Measurements from ENCODE around the gene ATL1.
"Not testable (repeated sequence)": the region's sequence is repeated elsewhere in the genome, so short reads cannot be mapped to it uniquely, and the experiment has no call there.

ATL1 gene

DNA sequence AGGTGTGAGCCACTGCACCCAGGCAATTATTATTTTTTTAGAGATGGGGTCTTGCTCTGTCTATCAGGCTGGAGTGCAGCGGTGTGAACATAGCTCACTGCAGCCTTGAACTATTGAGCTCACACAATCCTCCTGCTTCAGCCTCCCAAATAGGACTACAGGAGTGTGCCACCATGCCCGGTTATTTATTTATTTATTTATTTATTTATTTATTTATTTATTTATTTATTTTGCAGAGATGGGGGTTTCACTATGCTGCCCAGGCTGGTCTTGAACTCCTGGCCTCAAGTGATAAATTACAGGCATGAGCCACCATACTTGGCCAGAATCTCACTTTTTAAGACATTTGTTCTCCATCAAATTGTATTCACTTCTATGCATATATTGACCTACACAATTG is 56.3 kb downstream of the ATL1 start:
- H3K4me2 ChIP-seq, result no peak overlapping the region
- H3K4me1 ChIP-seq, result peaks cover 0 to 9% (median 7%) of the 10 kb centered on the region in 10 experiments; a peak in 12 of 20 replicates
- H3K4me3 ChIP-seq, result no peak overlapping the region
- H4K20me1 ChIP-seq, result no peaks in the 10 kb centered on the region
- H3K27ac ChIP-seq, result no peak overlapping the region
- no peak for TF ChIP-seq Cebpa-rat (IDR thresholded peaks at IDR 0.05)
- H3K9ac ChIP-seq, result no peak overlapping the region
- no peaks in the 10 kb centered on the region for H3K27me3 ChIP-seq
- H3K9me3 ChIP-seq (replicated peaks in 1 of 11), result no peaks in the 10 kb centered on the region
- H3K36me3 ChIP-seq, result no peaks in the 10 kb centered on the region

DNA sequence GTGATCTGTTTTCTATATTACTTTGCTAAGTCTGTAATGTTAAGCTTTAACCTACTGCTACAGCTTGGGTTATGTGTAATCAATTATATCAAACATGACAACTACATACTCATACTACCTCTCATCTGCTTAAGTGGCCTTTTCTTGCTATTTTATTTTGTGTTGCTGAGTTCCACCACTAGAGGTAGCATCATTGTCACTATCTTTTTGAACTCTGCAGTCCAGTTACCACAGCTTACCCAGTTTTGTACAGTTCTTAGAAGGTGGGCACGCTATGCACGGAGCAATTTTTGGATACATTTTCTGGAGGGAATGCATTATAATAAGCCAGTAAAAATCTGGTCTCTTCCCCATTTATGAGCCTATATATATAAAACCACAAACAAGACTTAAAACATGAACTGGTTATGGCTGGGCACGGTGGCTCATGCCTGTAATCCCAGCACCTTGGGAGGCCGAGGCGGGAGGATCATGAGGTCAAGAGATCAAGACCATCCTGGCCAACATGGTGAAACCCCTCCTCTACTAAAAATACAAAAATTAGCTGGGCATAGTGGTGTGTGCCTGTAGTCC is 59.7 kb downstream of the ATL1 start:
- Histone ChIP-seq H4K20me1 (no peaks in the 10 kb centered on the region), H3K27me3 (no peaks in the 10 kb centered on the region), H3K4me1 (peaks cover 0 to 9% (median 7%) of the 10 kb centered on the region in 10 experiments; a peak in 12 of 20 replicates), H3K9ac (no peak overlapping the region), H3K9me3 (replicated peaks in 1 of 11) (no peaks in the 10 kb centered on the region), H3K36me3 (no peaks in the 10 kb centered on the region), H3K27ac (no peak overlapping the region), H3K4me2 (peak overlapping the region in 1 of 11 experiments; percentile 22; a peak in 1 of 22 replicates), H3K4me3 (no peak overlapping the region)
- TF ChIP-seq Cebpa-rat (IDR thresholded peaks at IDR 0.05), result no peak

DNA sequence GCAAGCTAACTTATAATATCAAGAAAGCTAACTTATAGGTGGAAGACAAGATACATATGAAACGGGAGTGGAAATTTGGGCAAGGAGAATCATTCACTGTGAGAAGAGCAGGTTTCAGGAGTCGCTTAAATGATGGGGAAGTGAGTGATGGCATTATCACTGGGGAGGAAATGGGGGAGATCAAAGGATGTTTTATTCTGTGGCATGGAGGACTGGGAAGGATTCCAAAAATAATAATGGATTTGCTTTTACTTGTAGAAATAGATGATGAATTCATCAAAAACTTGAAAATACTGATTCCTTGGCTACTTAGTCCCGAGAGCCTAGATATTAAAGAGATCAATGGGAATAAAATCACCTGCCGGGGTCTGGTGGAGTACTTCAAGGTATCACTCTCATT is 60.4 kb downstream of the ATL1 start:
- H3K27ac ChIP-seq, result no peak overlapping the region
- TF ChIP-seq Cebpa-rat (IDR thresholded peaks at IDR 0.05), result no peak
- peak overlapping the region in 3 of 11 experiments; percentile 6 to 43 (median 22); a peak in 2 of 22 replicates for H3K4me2 ChIP-seq
- H3K4me3 ChIP-seq, result no peak overlapping the region
- no peaks in the 10 kb centered on the region for H3K27me3 ChIP-seq
- H3K9ac ChIP-seq, result no peak overlapping the region
- H3K36me3 ChIP-seq, result no peaks in the 10 kb centered on the region
- no peaks in the 10 kb centered on the region for H3K9me3 ChIP-seq (replicated peaks in 1 of 11)
- H3K4me1 ChIP-seq, result peaks cover 0 to 9% (median 7%) of the 10 kb centered on the region in 10 experiments; a peak in 12 of 20 replicates
- no peaks in the 10 kb centered on the region for H4K20me1 ChIP-seq

DNA sequence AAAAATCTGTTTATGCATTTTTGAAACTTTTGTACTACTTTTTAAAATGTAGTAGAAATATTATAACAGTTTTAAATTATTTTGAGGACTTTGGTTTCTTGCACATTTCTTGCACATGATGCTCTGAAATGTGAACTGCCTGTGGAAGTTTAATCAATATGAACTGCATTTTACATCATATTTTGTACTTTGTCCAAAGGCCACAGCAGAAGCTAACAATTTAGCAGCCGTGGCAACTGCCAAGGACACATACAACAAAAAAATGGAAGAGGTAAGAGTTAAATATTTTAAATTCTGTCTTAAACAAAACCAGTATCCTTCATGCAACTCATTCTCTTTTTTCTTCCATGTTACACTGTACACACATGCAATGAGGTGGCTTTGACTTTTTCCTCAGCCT is 63.0 kb downstream of the ATL1 start:
- no peak overlapping the region for H3K4me2 ChIP-seq
- TF ChIP-seq Cebpa-rat (IDR thresholded peaks at IDR 0.05), result no peak
- no peak overlapping the region for H3K27ac ChIP-seq
- no peak overlapping the region for H3K9ac ChIP-seq
- no peak overlapping the region for H3K4me3 ChIP-seq
- no peaks in the 10 kb centered on the region for H3K27me3 ChIP-seq
- peaks cover 0 to 3% (median 0%) of the 10 kb centered on the region in 11 experiments; a peak in 1 of 22 replicates for H3K36me3 ChIP-seq
- H3K4me1 ChIP-seq, result peaks cover 0 to 9% (median 7%) of the 10 kb centered on the region in 10 experiments; a peak in 12 of 20 replicates
- H3K9me3 ChIP-seq (replicated peaks in 1 of 11), result no peaks in the 10 kb centered on the region
- no peaks in the 10 kb centered on the region for H4K20me1 ChIP-seq

DNA sequence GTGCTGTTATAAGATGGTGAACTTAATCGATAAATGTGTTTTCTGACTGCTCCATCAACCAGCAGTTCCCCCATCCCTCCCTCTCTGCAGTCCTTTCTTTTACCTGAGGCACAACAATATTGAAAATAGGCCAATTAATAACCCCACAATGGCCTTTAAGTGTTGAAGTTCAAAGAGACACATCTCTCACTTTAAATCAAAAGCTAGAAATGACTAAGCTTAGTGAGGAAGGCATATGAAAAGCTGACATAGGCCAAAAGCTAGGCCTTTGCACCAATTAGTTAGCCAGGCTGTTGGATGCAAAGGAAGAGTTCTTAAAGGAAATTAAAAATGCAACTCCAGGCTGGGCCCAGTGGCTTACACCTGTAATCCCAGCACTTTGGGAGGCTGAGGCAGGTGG is 64.5 kb downstream of the ATL1 start:
- Histone ChIP-seq H3K9ac (no peak overlapping the region), H3K4me2 (no peak overlapping the region), H3K9me3 (replicated peaks in 1 of 11) (no peaks in the 10 kb centered on the region), H3K27ac (no peak overlapping the region), H3K36me3 (peaks cover 0 to 17% (median 0%) of the 10 kb centered on the region in 11 experiments; a peak in 4 of 22 replicates), H3K4me3 (no peak overlapping the region), H3K27me3 (no peaks in the 10 kb centered on the region), H4K20me1 (no peaks in the 10 kb centered on the region), H3K4me1 (peaks cover 0 to 9% (median 7%) of the 10 kb centered on the region in 10 experiments; a peak in 12 of 20 replicates)
- TF ChIP-seq Cebpa-rat (IDR thresholded peaks at IDR 0.05), result no peak

DNA sequence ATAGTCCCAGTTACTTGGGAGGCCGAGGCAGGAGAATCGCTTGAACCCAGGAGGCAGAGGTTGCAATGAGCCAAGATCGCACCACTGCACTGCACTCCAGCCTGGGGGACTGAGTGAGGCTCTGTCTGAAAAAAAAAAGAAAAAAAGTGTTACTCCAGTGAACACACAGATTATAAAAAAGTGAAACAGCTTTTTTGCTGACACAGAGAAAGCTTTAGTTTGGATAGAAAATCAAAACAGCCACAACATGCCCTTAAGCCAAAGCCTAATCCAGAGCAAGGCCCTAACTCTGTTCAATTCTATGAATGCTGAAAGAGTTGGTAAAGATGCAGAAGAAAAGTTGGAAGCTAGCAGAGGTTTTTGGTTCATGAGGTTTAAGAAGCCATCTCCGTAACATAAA is 65.0 kb downstream of the ATL1 start:
- not testable (repeated sequence) for H3K9ac ChIP-seq; H3K4me3 ChIP-seq; H3K27ac ChIP-seq; H3K9me3 ChIP-seq (replicated peaks in 1 of 11); H4K20me1 ChIP-seq; H3K27me3 ChIP-seq; H3K4me2 ChIP-seq; H3K4me1 ChIP-seq
- H3K36me3 ChIP-seq, result peaks cover 0 to 18% (median 0%) of the 10 kb centered on the region in 11 experiments; a peak in 4 of 22 replicates

DNA sequence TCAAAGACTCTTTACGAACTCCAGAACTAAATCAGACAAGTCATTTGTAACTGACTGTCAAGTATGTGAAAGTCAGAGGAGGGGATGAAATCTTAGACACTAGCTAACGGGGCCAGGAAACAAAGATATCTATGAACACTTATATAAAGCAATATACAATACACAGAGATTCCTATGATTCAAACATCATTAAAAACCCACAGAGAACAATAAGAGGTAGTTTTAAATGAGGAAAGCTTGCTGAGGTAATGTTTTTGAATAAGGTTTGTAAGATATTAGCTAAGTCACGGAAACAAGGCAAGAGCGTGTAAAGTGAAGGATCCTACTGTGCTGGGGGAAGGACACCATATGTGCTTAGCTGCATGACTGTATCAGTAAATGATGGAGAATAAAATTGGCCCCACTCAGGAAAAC is 71.5 kb downstream of the ATL1 start:
- Histone ChIP-seq H3K36me3 (peaks cover 7 to 67% (median 25%) of the 10 kb centered on the region in 11 experiments), H3K9me3 (replicated peaks in 1 of 11) (no peaks in the 10 kb centered on the region; a peak in 1 of 22 replicates), H3K4me2 (no peak overlapping the region), H3K4me1 (no peaks in the 10 kb centered on the region), H3K9ac (no peak overlapping the region), H3K27me3 (no peaks in the 10 kb centered on the region), H3K27ac (no peak overlapping the region), H3K4me3 (no peak overlapping the region), H4K20me1 (0 out of 22 replicates have a peak, but pooled peaks cover 0 to 4% (median 0%) of the 10 kb centered on the region in 11 experiments)
- TF ChIP-seq Cebpa-rat (IDR thresholded peaks at IDR 0.05), result no peak

DNA sequence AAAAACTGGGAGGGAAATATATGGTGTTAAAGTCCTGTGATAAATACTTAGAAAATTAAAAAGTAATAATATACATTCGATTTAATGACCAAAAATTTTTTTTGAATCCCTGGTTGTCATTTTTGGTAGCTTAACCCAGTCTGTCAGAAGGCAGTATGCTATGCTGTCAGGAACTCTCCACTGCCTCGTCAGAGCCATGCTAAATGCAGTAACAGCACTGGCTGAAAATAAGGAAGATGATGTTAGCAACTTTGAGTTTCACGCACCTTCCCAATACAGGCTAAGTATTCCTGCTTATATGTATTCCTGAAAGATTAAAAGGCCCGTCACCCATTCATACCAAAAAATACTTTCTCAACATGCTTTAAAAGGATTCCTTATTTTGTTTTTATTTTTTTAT is 74.0 kb downstream of the ATL1 start:
- Histone ChIP-seq H3K4me1 (no peaks in the 10 kb centered on the region), H3K9ac (no peak overlapping the region), H3K36me3 (peaks cover 15 to 80% (median 44%) of the 10 kb centered on the region in 11 experiments), H3K9me3 (replicated peaks in 1 of 11) (no peaks in the 10 kb centered on the region; a peak in 1 of 22 replicates), H3K27ac (no peak overlapping the region), H3K4me3 (no peak overlapping the region), H4K20me1 (peaks cover 0 to 4% (median 0%) of the 10 kb centered on the region in 11 experiments; a peak in 1 of 22 replicates), H3K4me2 (no peak overlapping the region), H3K27me3 (no peaks in the 10 kb centered on the region)
- TF ChIP-seq Cebpa-rat (IDR thresholded peaks at IDR 0.05), result no peak

DNA sequence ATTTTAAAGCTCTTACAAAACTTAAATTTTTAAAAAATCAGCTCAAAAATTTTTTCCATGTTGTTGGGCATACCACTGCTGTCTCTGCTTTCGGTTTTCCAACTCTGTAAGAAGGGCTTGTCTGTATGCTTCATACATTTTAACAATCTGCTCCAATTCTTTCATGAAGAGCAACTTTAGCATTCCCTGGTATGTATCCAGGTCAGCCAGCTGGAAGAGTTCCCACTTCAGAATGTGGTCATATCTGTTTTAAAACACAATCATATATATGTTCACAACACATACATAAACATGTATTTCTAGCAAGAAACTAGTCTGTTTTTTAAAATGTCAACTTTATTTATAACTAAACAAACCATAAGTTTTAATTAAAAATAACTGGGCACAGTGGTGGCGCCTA is 75.2 kb downstream of the ATL1 start:
- TF ChIP-seq Cebpa-rat (IDR thresholded peaks at IDR 0.05), result no peak
- Histone ChIP-seq H3K9me3 (replicated peaks in 1 of 11) (no peaks in the 10 kb centered on the region; a peak in 1 of 22 replicates), H3K36me3 (peaks cover 22 to 85% (median 54%) of the 10 kb centered on the region in 11 experiments)

DNA sequence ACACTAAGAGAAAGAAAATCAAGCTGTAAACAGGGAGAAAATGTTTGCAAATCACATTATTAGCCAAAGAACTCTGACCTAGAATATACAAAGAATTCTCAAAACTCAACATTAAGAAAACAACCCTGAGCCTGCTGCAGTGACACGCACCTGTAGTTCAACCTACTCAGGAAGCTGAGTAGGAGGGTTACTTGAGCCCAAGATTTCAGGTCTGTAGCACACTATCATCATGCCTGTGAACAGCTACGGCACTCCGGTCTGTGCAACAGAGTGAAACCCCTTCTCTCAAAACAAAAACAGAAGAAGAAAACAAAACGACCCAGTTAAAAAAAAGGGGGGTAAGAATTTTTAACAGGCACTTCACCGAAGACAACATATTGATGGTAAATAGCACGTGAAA is 87.3 kb downstream of the ATL1 start:
- H4K20me1 ChIP-seq, result peaks cover 0 to 28% (median 0%) of the 10 kb centered on the region in 11 experiments; a peak in 8 of 22 replicates
- TF ChIP-seq Cebpa-rat (IDR thresholded peaks at IDR 0.05), result no peak
- H3K9ac ChIP-seq, result no peak overlapping the region
- H3K4me1 ChIP-seq, result peaks cover 0 to 29% (median 20%) of the 10 kb centered on the region in 10 experiments; a peak in 13 of 20 replicates
- peak overlapping the region in 8 of 11 experiments; percentile 5 to 54 (median 27); a peak in 12 of 22 replicates for H3K4me2 ChIP-seq
- H3K4me3 ChIP-seq, result no peak overlapping the region
- no peak overlapping the region for H3K27ac ChIP-seq
- H3K9me3 ChIP-seq (replicated peaks in 1 of 11), result peaks cover 0 to under 1% (median 0%) of the 10 kb centered on the region in 11 experiments; a peak in 1 of 22 replicates
- peaks cover 11 to 57% (median 29%) of the 10 kb centered on the region in 11 experiments; a peak in 21 of 22 replicates for H3K36me3 ChIP-seq
- no peaks in the 10 kb centered on the region for H3K27me3 ChIP-seq

More for the DNA sequence above, 75.2 kb downstream of the ATL1 start:
- Histone ChIP-seq H3K9ac (no peak overlapping the region), H3K27ac (no peak overlapping the region), H3K4me1 (no peaks in the 10 kb centered on the region), H3K4me3 (no peak overlapping the region), H3K4me2 (no peak overlapping the region), H4K20me1 (peaks cover 0 to 5% (median 0%) of the 10 kb centered on the region in 11 experiments; a peak in 1 of 22 replicates), H3K27me3 (no peaks in the 10 kb centered on the region)
